K562 (cell line): Measurements from ENCODE around the gene OR4K15. TPM values are rescaled to one million over a fixed set of nuclear protein-coding genes. Genes with fewer than 3 reads are reported as not detected.

Experiments
- ATAC-seq: fragments of 200-7000 bp; cut with Tn5 transposase; 3 replicates; pipeline ENCODE4 v1.9.1; 2020; ENCODE audit warnings: moderate library complexity
- BruUV-seq: library from RNA; stranded (reverse); fragments of 400-500 nt; replicated peaks from 2 replicates; lab custom pipeline; 2021; lab: Mats Ljungman, UMichigan
- CTCF ChIA-PET: fragments of 300-600 bp; formaldehyde crosslinking; extraction: SDS; loops from one replicate; lab custom pipeline; 2021; ENCODE audit warnings: low intra/inter-chr PET ratio; lab: Yijun Ruan, JAX
- POLR2A ChIA-PET: fragments of 300-600, 350-650 bp; sonication (Branson Sonifier 250); formaldehyde crosslinking; extraction: SDS; loops from one replicate; lab custom pipeline; 2021; ENCODE audit warnings: antibody characterized with exemption, inconsistent platforms; lab: Yijun Ruan, JAX
- DNase-seq, 4 experiments: peaks; one replicate each; pipeline versions ENCODE4 v3.0.0 to v3.0.0-alpha.2; 2011 to 2018; ENCODE audit warnings: low spot score in 3 of 4, mixed read lengths in 3 of 4; ENCODE audit errors: extremely low read depth in 1 of 4
- FAIRE-seq: peaks from 2 replicates; lab custom pipeline; 2011; peaks lifted over from hg19 to GRCh38; lab: Jason Lieb, UNC
- H2AFZ ChIP-seq: 2 replicates; pipeline ENCODE4 v1.6.0; 2011; ENCODE audit warnings: low read depth, low read length, control low read depth, inconsistent platforms
- H3K27ac ChIP-seq: fragments of 200-600 bp; 3 replicates; pipeline ENCODE4 v1.8.0; 2011; ENCODE audit warnings: low read depth, mild to moderate bottlenecking, control low read depth, inconsistent platforms, low read length, moderate library complexity, mixed read lengths; ENCODE audit errors: extremely low read depth
- H3K27me3 ChIP-seq, 2 experiments: fragments of 300-600 bp in 1 of 2; 2 replicates in 1 of 2; 3 replicates in 1 of 2; pipeline versions ENCODE4 v1.6.0 to v1.8.0; 2011; ENCODE audit warnings: inconsistent platforms in 2 of 2, low read length in 2 of 2, mild to moderate bottlenecking in 1 of 2, mixed read lengths in 1 of 2, moderate library complexity in 1 of 2; ENCODE audit not compliant: control insufficient read depth in 2 of 2, insufficient read depth in 2 of 2
- H3K36me3 ChIP-seq: fragments of 300-600 bp; 3 replicates; pipeline ENCODE4 v1.8.0; 2011; ENCODE audit warnings: mild to moderate bottlenecking, low read length, inconsistent platforms; ENCODE audit not compliant: control insufficient read depth, insufficient read depth
- H3K4me1 ChIP-seq, 2 experiments: fragments of 200-600 bp in 1 of 2; replicated peaks in 1 of 2; 2 replicates in 1 of 2; 3 replicates in 1 of 2; pipeline versions ENCODE4 v1.5.1 to v1.8.0; 2011; ENCODE audit warnings: inconsistent platforms in 2 of 2, low read length in 2 of 2, mild to moderate bottlenecking in 1 of 2, mixed read lengths in 1 of 2, moderate library complexity in 1 of 2; ENCODE audit not compliant: control insufficient read depth in 2 of 2, insufficient read depth in 2 of 2
- H3K4me2 ChIP-seq: 2 replicates; pipeline ENCODE4 v1.6.1; 2011; ENCODE audit warnings: low read length, control low read depth, inconsistent platforms, mixed read lengths; ENCODE audit not compliant: insufficient read depth
- H3K4me3 ChIP-seq: fragments of 200-600 bp; sonication (generic), shearing (Covaris generic); 2 replicates; pipeline ENCODE4 v1.5.1; 2016; ENCODE audit warnings: control low read depth, inconsistent platforms
- H3K79me2 ChIP-seq: fragments of 200-600 bp; 3 replicates; pipeline ENCODE4 v1.8.0; 2011; ENCODE audit warnings: low read length, inconsistent platforms; ENCODE audit not compliant: control insufficient read depth, insufficient read depth
- H3K9ac ChIP-seq, 2 experiments: 2 replicates each; pipeline versions ENCODE4 v1.6.0 to v1.6.1; 2011; ENCODE audit warnings: low read depth in 2 of 2, low read length in 2 of 2, control low read depth in 1 of 2, inconsistent platforms in 1 of 2, mild to moderate bottlenecking in 1 of 2, mixed read lengths in 1 of 2; ENCODE audit not compliant: insufficient read depth in 1 of 2
- H3K9me1 ChIP-seq: one replicate; pipeline ENCODE4 v1.6.0; 2011; ENCODE audit warnings: inconsistent platforms, mild to moderate bottlenecking, low read length, moderate library complexity; ENCODE audit not compliant: control insufficient read depth, insufficient read depth
- H3K9me3 ChIP-seq: replicated peaks from 2 replicates; pipeline ENCODE4 v1.5.1; 2011; ENCODE audit warnings: low read depth, low read length, inconsistent platforms; ENCODE audit not compliant: control insufficient read depth, insufficient read depth
- H4K20me1 ChIP-seq: replicated peaks from 2 replicates; pipeline ENCODE4 v1.6.1; 2011; ENCODE audit warnings: low read length, inconsistent platforms, mixed read lengths; ENCODE audit not compliant: control insufficient read depth, insufficient read depth
- ESRRA ChIP-seq: fragments of 450-650 bp; IDR thresholded peaks from 2 replicates; pipeline ENCODE4 v1.6.1; 2014; ENCODE audit warnings: low read depth, mild to moderate bottlenecking, moderate library complexity, borderline replicate concordance
- HEY1 ChIP-seq: fragments of 250-450 bp; sonication (Bioruptor Pico); IDR thresholded peaks from 2 replicates; pipeline ENCODE4 v1.5.0; 2020; ENCODE audit warnings: mild to moderate bottlenecking, moderate library complexity, borderline replicate concordance
- L3MBTL2 ChIP-seq: fragments of 450-650 bp; IDR thresholded peaks from 2 replicates; pipeline ENCODE4 v1.6.1; 2016; ENCODE audit warnings: mild to moderate bottlenecking, moderate library complexity
- NCOA1 ChIP-seq: fragments of 450-650 bp; IDR thresholded peaks from 2 replicates; pipeline ENCODE4 v1.6.1; 2016; ENCODE audit warnings: low read depth
- PRPF4 ChIP-seq: fragments of 200-400 bp; formaldehyde crosslinking; IDR thresholded peaks from one replicate; pipeline ENCODE4 v1.6.1; 2017; ENCODE audit warnings: low read length, low read depth, mild to moderate bottlenecking; ENCODE audit not compliant: insufficient read depth, poor library complexity, severe bottlenecking
- RBM15 ChIP-seq: fragments of 200-400 bp; formaldehyde crosslinking; IDR thresholded peaks from 2 replicates; pipeline ENCODE4 v1.6.1; 2018; ENCODE audit warnings: mild to moderate bottlenecking, low read length, moderate library complexity; ENCODE audit not compliant: insufficient read depth
- RBM22 ChIP-seq: fragments of 200-400 bp; formaldehyde crosslinking; IDR thresholded peaks from 2 replicates; pipeline ENCODE4 v1.6.1; 2018; ENCODE audit warnings: low read length, low read depth; ENCODE audit not compliant: poor library complexity, severe bottlenecking
- SP1 ChIP-seq: sonication (generic); formaldehyde crosslinking; IDR thresholded peaks from 2 replicates; pipeline ENCODE4 v1.8.1; 2022; ENCODE audit warnings: mild to moderate bottlenecking, missing genetic modification reagents
- ZNF239 ChIP-seq: fragments of 250-450 bp; sonication (Bioruptor Pico); IDR thresholded peaks from 2 replicates; pipeline ENCODE4 v1.4.0; 2020; ENCODE audit warnings: mild to moderate bottlenecking
- ZNF561 ChIP-seq: fragments of 450-650 bp; formaldehyde crosslinking; conservative IDR thresholded peaks from 2 replicates; pipeline ENCODE4 v1.4.0; 2020; ENCODE audit warnings: mild to moderate bottlenecking, moderate library complexity
- WGBS: fragments of 100-300 bp; shearing (Covaris generic); methylation state at CpG from one replicate; pipeline ENCODE4 v1.1.6; 2016; ENCODE audit warnings: low coverage, mixed read lengths; ENCODE audit not compliant: insufficient coverage; ENCODE audit errors: missing lambda C conversion rate; 5-methylcytosine and 5-hydroxymethylcytosine counted together
- in situ Hi-C: fragments of 300-500 bp; cut with MboI; formaldehyde crosslinking; loops from 4 replicates; pipeline ENCODE4 v1.15.0; 2018; ENCODE audit warnings: inconsistent platforms, mixed read lengths
- intact Hi-C: fragments of 100-400 bp; cut with micrococcal nuclease; formaldehyde crosslinking; loops from 2 replicates; pipeline ENCODE4 v1.14.2; 2022
- polyA plus RNA-seq, 8 experiments: library from polyadenylated mRNA; depleted of rRNA in 4 of 8; stranded (reverse) in 5 of 8; unstranded in 3 of 8; fragments of >200 nt; fragmentation: Nextera tagmentation in 2 of 8; fragmentation: Illumina TruSeq in 1 of 8; extraction: Ambion mirVana in 2 of 8; extraction: Trizol in 1 of 8; gene quantifications; 2 replicates each; pipeline versions ENCODE4 v1.2.1 to v1.2.3, GENCODE V29; 2011 to 2014; ENCODE audit warnings: inconsistent platforms in 1 of 8, missing spikeins in 1 of 8
- total RNA-seq, 7 experiments: library from RNA; depleted of rRNA in 6 of 7; stranded (reverse); fragments of >200 nt in 6 of 7; fragmentation: Illumina TruSeq in 2 of 7; extraction: Trizol in 2 of 7; gene quantifications; 2 replicates each; pipeline versions ENCODE4 v1.2.1 to v1.2.3, GENCODE V29; 2011 to 2021; ENCODE audit warnings: low replicate concordance in 1 of 7
- TF ChIP-seq, protein P1 (sequence below): fragments of 450-650 bp; IDR thresholded peaks from 2 replicates; pipeline ENCODE4 v1.6.1; 2016
- TF ChIP-seq, protein P2 (sequence below): fragments of 450-650 bp; IDR thresholded peaks from 2 replicates; pipeline ENCODE4 v1.6.1; 2018; ENCODE audit not compliant: partially characterized antibody

Gene OR4K15
- total and polyA plus RNA-seq, 9 of the 15 experiments (the other 6 are each of a cell fraction or from before 2014, with no cell fraction given) = not detected

DNA sequence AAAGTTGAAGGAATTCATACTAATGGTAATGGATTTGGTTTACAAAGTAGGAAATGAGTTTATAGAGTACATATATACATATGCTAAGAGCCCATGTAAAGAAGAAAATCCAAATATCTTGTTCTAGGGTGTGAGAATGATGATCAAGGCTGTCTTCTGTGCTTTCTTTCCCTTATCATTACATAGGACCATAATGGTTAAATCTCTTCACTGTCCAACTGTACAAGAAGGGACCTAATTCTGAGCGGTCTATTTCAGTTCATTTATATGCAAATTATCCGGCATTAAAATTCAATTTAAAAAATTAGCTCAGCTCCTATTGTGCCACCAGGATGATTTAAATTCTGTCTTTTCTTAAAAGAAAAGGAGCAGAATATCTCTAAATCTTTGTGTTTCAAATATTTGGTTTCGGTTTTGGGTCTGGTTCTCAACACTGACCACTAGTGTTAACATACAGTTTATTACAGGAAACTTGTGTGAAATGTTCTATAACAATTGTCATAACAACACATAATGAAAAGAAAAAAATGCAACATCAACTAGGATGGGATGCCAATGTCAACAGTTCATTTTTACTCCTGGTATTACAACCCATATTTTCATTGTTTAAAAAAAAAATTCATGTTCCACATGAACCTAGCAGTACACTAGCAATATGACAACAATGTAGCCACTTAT is 27.8 kb upstream of the OR4K15 start (continued):
- TF ChIP-seq PRPF4 (no peak), HEY1 (CRISPR knock-in tag) (no peak), L3MBTL2 (no peak), RBM22 (no peak)

DNA sequence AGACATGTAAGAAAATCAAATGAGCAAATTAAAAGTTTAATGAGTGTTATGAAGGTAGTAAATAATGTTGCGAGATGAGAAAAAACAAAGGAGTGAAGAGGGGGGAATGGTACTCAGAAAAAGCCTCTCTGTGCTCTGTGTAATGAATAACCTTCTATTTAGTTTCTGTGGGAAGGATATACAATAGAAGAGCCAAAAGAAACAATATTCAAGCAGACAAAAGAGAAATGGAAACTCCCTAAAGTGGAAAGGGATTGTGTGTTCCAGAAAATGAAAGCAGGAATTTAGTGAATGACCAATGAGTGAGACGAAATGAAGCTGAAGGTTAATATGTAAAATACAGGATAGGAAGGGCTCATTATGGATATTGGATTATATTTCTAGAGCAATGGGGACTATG is 26.2 kb upstream of the OR4K15 start:
- in situ Hi-C loops (no loop called here), intact Hi-C loops (no loop called here)
- Histone ChIP-seq H3K4me3 (no peak overlapping the region), H3K4me1 (no peaks in the 10 kb centered on the region), H3K79me2 (no peaks in the 10 kb centered on the region), H3K9me1 (no peaks in the 10 kb centered on the region), H3K9ac (no peak overlapping the region), H3K9me3 (no peaks in the 10 kb centered on the region), H3K4me2 (no peak overlapping the region), H3K36me3 (no peaks in the 10 kb centered on the region), H2AFZ (no peak overlapping the region), H3K27me3 (no peaks in the 10 kb centered on the region), H3K27ac (no peak overlapping the region), H4K20me1 (no peaks in the 10 kb centered on the region)
- TF ChIP-seq RBM15 (no peak), NCOA1 (no peak), ZNF239 (CRISPR knock-in tag) (no peak), SP1 (CRISPR knock-in tag) (no peak), ZNF561 (CRISPR knock-in tag) (no peak), ESRRA (no peak)
- TF ChIP-seq, protein P1, sequence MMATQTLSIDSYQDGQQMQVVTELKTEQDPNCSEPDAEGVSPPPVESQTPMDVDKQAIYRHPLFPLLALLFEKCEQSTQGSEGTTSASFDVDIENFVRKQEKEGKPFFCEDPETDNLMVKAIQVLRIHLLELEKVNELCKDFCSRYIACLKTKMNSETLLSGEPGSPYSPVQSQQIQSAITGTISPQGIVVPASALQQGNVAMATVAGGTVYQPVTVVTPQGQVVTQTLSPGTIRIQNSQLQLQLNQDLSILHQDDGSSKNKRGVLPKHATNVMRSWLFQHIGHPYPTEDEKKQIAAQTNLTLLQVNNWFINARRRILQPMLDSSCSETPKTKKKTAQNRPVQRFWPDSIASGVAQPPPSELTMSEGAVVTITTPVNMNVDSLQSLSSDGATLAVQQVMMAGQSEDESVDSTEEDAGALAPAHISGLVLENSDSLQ = no peak
- TF ChIP-seq, protein P2, sequence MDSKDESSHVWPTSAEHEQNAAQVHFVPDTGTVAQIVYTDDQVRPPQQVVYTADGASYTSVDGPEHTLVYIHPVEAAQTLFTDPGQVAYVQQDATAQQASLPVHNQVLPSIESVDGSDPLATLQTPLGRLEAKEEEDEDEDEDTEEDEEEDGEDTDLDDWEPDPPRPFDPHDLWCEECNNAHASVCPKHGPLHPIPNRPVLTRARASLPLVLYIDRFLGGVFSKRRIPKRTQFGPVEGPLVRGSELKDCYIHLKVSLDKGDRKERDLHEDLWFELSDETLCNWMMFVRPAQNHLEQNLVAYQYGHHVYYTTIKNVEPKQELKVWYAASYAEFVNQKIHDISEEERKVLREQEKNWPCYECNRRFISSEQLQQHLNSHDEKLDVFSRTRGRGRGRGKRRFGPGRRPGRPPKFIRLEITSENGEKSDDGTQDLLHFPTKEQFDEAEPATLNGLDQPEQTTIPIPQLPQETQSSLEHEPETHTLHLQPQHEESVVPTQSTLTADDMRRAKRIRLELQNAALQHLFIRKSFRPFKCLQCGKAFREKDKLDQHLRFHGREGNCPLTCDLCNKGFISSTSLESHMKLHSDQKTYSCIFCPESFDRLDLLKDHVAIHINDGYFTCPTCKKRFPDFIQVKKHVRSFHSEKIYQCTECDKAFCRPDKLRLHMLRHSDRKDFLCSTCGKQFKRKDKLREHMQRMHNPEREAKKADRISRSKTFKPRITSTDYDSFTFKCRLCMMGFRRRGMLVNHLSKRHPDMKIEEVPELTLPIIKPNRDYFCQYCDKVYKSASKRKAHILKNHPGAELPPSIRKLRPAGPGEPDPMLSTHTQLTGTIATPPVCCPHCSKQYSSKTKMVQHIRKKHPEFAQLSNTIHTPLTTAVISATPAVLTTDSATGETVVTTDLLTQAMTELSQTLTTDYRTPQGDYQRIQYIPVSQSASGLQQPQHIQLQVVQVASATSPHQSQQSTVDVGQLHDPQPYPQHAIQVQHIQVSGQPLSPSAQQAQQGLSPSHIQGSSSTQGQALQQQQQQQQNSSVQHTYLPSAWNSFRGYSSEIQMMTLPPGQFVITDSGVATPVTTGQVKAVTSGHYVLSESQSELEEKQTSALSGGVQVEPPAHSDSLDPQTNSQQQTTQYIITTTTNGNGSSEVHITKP = no peak
- ChIA-PET POLR2A (no interaction called here), CTCF (no interaction called here)
- DNase-seq = no peak
- ATAC-seq = no peak
- no peak for FAIRE-seq
- BruUV-seq = no TSS peak
- WGBS = 15% methylated on average over 2 of the region's 2 CpGs
